Glutamatergic neuron (in vitro differentiated cells): ENCODE measurements around the gene NMU. TPM values are rescaled to one million over a fixed set of nuclear protein-coding genes. Genes with fewer than 3 reads are reported as not detected.

Experiments
- DNase-seq: peaks from one replicate; pipeline ENCODE4 v3.0.0; 2022
- H3K27ac Mint-ChIP-seq: one replicate; pipeline ENCODE4 v1.8.0; 2020; ENCODE audit warnings: mild to moderate bottlenecking, mixed read lengths, inconsistent platforms; ENCODE audit not compliant: unreplicated experiment
- H3K27me3 Mint-ChIP-seq: one replicate; pipeline ENCODE4 v1.8.0; 2020; ENCODE audit warnings: mild to moderate bottlenecking, moderate library complexity, mixed read lengths, inconsistent platforms; ENCODE audit not compliant: unreplicated experiment
- H3K36me3 Mint-ChIP-seq: one replicate; pipeline ENCODE4 v1.8.0; 2020; ENCODE audit warnings: mild to moderate bottlenecking, mixed read lengths, inconsistent platforms; ENCODE audit not compliant: unreplicated experiment
- H3K4me1 Mint-ChIP-seq: one replicate; pipeline ENCODE4 v1.8.0; 2020; ENCODE audit warnings: mild to moderate bottlenecking, low read depth, mixed read lengths, inconsistent platforms; ENCODE audit not compliant: unreplicated experiment
- H3K4me3 Mint-ChIP-seq: one replicate; pipeline ENCODE4 v1.8.0; 2020; ENCODE audit warnings: mild to moderate bottlenecking, mixed read lengths, inconsistent platforms; ENCODE audit not compliant: unreplicated experiment
- H3K9me3 Mint-ChIP-seq: one replicate; pipeline ENCODE4 v1.8.0; 2020; ENCODE audit warnings: mild to moderate bottlenecking, moderate library complexity, mixed read lengths, inconsistent platforms; ENCODE audit not compliant: unreplicated experiment
- CTCF ChIP-seq: fragments of 200-600 bp; sonication (generic); IDR thresholded peaks from one replicate; pipeline ENCODE4 v1.5.0; 2021; ENCODE audit not compliant: partially characterized antibody, unreplicated experiment
- total RNA-seq: library from RNA; stranded (reverse); fragmentation: NEBNext Ultra II Directional; extraction: Animal tissue kit (Norgen Biotek cat#: 25700); gene quantifications from one replicate; pipeline ENCODE4 v1.2.1, GENCODE V29; 2021; ENCODE audit not compliant: unreplicated experiment

The NMU gene
- total RNA-seq, 1 donor from 2014 or later: 9.4 TPM

- DNase-seq: no peak
- Mint-ChIP-seq H3K4me1 (no peaks in the 10 kb centered on the region), H3K27ac (no peak overlapping the region), H3K9me3 (no peaks in the 10 kb centered on the region), H3K36me3 (no peaks in the 10 kb centered on the region), H3K4me3 (no peak overlapping the region), H3K27me3 (no peaks in the 10 kb centered on the region)
- TF ChIP-seq CTCF: no peak
These were observed 14.4 kb upstream of the NMU start for GRCh38 chr4:55650483-55650882.

GRCh38 chr4:55637272-55637820 is 1.2 kb upstream of the NMU start:
- Mint-ChIP-seq H3K27me3 (peaks cover 4% of the 10 kb centered on the region), H3K4me3 (peak overlapping the region; percentile 58), H3K9me3 (peaks cover 2% of the 10 kb centered on the region), H3K36me3 (no peaks in the 10 kb centered on the region), H3K27ac (peak overlapping the region; percentile 40), H3K4me1 (peaks cover 21% of the 10 kb centered on the region)
- DNase-seq: peak; percentile 43
- TF ChIP-seq CTCF: no peak

DNA sequence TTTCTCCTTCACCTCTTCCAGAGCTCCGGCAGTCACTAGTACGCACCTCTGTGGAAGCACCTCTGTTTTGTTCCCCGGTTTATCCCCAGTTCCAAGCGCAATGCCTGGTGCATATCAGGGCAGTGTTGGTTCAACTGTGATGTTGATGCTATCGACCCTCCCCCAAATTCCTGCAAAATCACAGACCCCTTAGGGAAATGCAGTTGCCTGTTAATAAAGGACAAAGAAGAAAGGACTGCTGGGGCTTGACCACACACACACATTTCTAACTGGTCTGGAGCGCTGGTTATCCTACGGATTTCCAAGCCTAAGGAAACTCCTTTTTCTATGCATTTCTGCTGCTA is 530 bp upstream of the NMU start:
- H3K36me3 Mint-ChIP-seq: no peaks in the 10 kb centered on the region
- peak overlapping the region; percentile 94 for H3K4me3 Mint-ChIP-seq
- no peak for DNase-seq
- peaks cover 4% of the 10 kb centered on the region for H3K27me3 Mint-ChIP-seq
- TF ChIP-seq CTCF: no peak
- H3K9me3 Mint-ChIP-seq: peaks cover 2% of the 10 kb centered on the region
- H3K4me1 Mint-ChIP-seq: peaks cover 21% of the 10 kb centered on the region
- peak overlapping the region; percentile 75 for H3K27ac Mint-ChIP-seq

DNA sequence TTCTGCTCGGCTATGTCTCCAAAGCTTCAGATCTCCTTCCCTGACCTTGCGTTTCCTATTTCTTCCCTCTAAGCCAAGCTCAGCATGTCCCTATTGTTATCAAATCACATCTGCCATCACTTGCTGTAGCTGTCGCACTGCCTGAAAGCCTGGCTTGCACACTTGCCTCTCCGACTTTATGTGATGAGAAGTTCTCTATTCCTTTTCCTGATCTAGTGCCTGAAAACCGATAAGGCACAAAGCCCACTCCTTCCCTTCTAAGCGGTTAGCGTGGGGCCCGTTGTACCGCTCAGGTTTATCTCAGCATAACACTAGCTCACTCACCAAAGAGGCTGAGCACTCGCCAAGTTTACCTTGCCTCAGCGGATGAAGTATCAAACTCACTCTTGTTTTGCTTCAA is 816 bp downstream of the NMU start:
- DNase-seq: peak; percentile 16
- no peak for TF ChIP-seq CTCF
- H3K4me1 Mint-ChIP-seq: peaks cover 21% of the 10 kb centered on the region
- peaks cover 4% of the 10 kb centered on the region for H3K27me3 Mint-ChIP-seq
- peak overlapping the region; percentile 4 for H3K27ac Mint-ChIP-seq
- peak overlapping the region; percentile 92 for H3K4me3 Mint-ChIP-seq
- no peaks in the 10 kb centered on the region for H3K36me3 Mint-ChIP-seq
- peaks cover 2% of the 10 kb centered on the region for H3K9me3 Mint-ChIP-seq

DNA sequence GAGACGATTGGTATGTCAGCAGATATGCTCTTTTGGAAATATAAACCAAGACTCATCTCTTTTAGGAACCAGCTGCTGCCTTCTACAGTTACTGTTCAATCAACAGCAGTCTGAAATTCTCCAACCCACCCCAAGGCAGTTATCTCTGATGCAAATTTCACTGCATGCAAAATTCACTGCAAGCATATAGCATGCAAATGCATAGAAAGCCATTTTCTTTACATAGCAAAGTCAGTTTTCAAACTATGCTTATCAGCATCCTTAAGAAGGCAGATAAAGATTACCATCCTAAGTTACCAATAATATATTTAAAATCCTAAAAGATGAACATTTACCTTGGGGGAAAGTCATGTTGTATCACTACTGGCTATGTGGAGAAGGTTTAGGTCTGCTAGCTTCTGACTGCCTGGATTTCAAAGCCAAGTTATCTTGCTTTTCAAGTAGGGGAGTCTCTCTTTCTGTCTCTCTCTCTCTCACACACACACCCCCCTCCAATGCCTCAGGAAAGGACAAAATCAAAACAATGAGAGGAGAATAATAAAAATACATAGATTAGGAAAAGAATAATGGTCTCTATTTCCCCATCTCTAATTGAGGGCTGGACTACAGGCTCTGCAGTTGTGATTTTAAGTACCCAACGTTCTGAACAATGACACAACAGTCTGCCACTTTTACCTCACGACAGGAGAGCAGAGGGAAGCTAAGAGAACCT is 1.5 kb downstream of the NMU start:
- no peaks in the 10 kb centered on the region for H3K36me3 Mint-ChIP-seq
- H3K4me3 Mint-ChIP-seq: peak overlapping the region; percentile 92
- H3K27me3 Mint-ChIP-seq: peaks cover 4% of the 10 kb centered on the region
- peaks cover 2% of the 10 kb centered on the region for H3K9me3 Mint-ChIP-seq
- no peak for TF ChIP-seq CTCF
- H3K4me1 Mint-ChIP-seq: peaks cover 21% of the 10 kb centered on the region
- DNase-seq: no peak
- H3K27ac Mint-ChIP-seq: peak overlapping the region; percentile 31
